Measurements from ENCODE around the gene ZNF175. TPM values are rescaled to one million over a fixed set of nuclear protein-coding genes. Genes with fewer than 3 reads are reported as not detected.

ZNF175 gene
- total and polyA plus RNA-seq, 9 of the 15 experiments (the other 6 are each of a cell fraction or from before 2014, with no cell fraction given) = 3.7 to 37.9 (median 14.0) TPM

GRCh38 chr19:51531349-51532315 is 39.5 kb upstream of the ZNF175 start, which contains the start of gene SIGLEC6 (continued):
- TF ChIP-seq ARID4B (CRISPR knock-in tag; IDR thresholded peaks at IDR 0.05) = no peak
- TF ChIP-seq ZNF449 (CRISPR knock-in tag; IDR thresholded peaks at IDR 0.05) = no peak
- no peak for TF ChIP-seq NONO (IDR thresholded peaks at IDR 0.05; ENCODE audit: low read depth in 2 of 2, low read length in 1 of 2)
- TF ChIP-seq SOX6 (IDR thresholded peaks at IDR 0.05) = peak; percentile 21; the same call in 1 of the 2 replicates
- TF ChIP-seq BRCA1 (IDR thresholded peaks at IDR 0.05) = no peak
- TF ChIP-seq BRCA1 (CRISPR knock-in tag; IDR thresholded peaks at IDR 0.05) = no peak
- TF ChIP-seq ZBTB43 (CRISPR knock-in tag; IDR thresholded peaks at IDR 0.05) = no peak
- no peak for TF ChIP-seq ZFPM2 (CRISPR knock-in tag; IDR thresholded peaks at IDR 0.05)
- no peak for TF ChIP-seq EHMT2 (IDR thresholded peaks at IDR 0.05)
- TF ChIP-seq ZBTB8A (IDR thresholded peaks at IDR 0.05; ENCODE audit: partially characterized antibody) = no peak
- TF ChIP-seq LEF1 (IDR thresholded peaks at IDR 0.05) = no peak
- TF ChIP-seq TRIM28 (IDR thresholded peaks at IDR 0.05) = no peak
- no peak for TF ChIP-seq CBFA2T3 (IDR thresholded peaks at IDR 0.05)
- no peak for TF ChIP-seq GMEB1 (CRISPR knock-in tag; IDR thresholded peaks at IDR 0.05)
- TF ChIP-seq ZNF197 (CRISPR knock-in tag; IDR thresholded peaks at IDR 0.05; ENCODE audit: low read depth) = no peak
- TF ChIP-seq ZKSCAN1 (IDR thresholded peaks at IDR 0.05; ENCODE audit: low read depth, low read length) = no peak
- TF ChIP-seq SIRT6 (IDR thresholded peaks at IDR 0.05; ENCODE audit: low read depth, low read length) = no peak
- peak; percentile 61; the same call in 1 of the 2 replicates for TF ChIP-seq ESRRA (IDR thresholded peaks at IDR 0.05; ENCODE audit: borderline replicate concordance, low read depth)
- TF ChIP-seq ZNF224 (CRISPR knock-in tag; IDR thresholded peaks at IDR 0.05) = no peak
- TF ChIP-seq NFYB (IDR thresholded peaks at IDR 0.05; ENCODE audit: extremely low read depth, insufficient read length) = no peak

Measured in K562 (cell line).